Measurements from ENCODE around the gene SETD1A.

SETD1A gene

GRCh38 chr16:30957456-30958174, at the start of gene SETD1A:
Gene SETD1A, plus strand, starts transcription at chr16:30957754. Its CDS starts 978 bp downstream, at chr16:30958732.
- peak; percentile 92 for DNase-seq

GRCh38 chr16:30910427-30911029, 47.0 kb upstream of the SETD1A start:
- no peak for DNase-seq

DNA sequence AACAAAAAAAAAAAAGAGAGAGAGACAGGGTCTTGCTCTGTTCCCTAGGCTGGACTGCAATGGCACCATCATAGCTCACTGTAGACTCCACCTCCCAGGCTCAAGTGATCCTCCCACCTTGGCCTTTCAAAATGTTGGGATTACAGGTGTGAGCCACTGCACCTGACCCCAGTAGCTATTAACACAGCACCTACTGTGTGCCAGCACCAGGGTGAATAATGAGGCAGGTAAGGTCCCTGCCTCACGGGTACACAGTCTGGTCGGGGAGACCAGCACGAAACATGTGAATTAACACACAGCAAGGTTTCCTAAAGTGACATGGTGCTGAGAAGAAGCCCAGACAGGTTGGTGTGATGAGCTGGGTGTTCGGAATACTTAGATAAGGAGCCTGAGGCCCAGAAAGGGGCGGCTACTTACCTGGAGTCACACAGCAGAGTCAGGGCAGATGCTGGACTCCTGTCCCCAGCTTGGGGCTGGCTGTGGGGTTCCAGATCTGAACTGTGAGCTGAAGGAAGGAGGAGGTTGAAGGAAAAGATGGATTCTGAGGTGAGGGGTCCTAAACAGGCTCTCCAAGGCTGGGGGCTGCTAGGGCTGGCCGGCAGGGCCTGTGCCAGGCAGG, 44.7 kb upstream of the SETD1A start:
- no peak for DNase-seq

DNA sequence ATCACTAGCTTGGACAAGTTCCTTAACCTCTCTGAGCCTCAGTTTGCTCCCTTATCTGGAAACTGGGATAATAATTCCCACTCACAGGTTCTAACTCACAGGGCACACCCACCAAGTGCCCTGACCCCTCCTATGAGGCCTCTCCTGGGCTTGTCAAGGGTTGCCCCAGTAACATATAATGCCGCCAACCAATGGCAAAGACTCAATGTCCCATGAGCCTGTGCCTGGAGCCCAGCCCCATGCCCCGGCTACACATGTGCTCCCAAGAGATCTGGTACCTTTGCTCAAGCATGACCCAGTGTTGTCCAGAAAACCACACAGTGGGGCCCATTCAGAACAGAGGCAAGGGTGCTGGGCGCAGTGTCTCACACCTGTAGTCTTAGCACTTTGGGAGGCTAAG, 42.7 kb upstream of the SETD1A start:
- no peak for DNase-seq

GRCh38 chr16:30918614-30919013, 38.9 kb upstream of the SETD1A start:
- DNase-seq, result no peak

DNA sequence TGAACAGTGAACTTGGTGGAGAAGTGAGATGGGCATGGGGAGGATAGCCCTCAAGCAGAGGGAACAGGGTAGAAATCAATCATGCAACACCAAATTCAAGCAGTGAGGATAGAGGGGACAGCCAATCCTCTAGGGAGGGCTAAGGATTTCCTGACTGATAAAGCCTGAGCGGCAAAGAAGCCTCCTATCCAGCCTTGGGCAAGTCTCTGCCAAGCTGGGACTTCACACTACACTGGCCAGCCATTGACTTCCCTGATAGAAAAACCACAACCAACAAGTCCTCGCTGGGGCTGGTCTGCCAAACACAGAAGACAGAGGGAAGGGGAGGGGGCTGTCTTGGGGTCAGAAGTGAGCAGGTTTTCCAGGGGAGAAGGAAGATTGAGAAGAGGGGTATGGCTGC, 36.7 kb upstream of the SETD1A start:
- no peak for DNase-seq

DNA sequence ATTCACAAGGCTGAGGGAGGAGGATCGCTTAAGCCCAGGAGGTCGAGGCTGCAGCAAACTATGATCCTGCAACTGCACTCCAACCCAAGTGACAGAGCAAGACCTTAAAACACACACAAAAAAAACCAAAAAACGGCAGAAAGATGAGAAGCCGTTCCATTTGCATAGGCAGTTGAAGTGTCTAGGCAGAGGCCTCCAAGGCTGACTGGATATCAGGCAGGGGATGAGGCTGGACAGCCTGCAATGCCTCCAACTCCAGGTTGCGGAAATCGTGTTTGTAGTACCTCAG, 36.2 kb upstream of the SETD1A start:
- DNase-seq, result no peak

DNA sequence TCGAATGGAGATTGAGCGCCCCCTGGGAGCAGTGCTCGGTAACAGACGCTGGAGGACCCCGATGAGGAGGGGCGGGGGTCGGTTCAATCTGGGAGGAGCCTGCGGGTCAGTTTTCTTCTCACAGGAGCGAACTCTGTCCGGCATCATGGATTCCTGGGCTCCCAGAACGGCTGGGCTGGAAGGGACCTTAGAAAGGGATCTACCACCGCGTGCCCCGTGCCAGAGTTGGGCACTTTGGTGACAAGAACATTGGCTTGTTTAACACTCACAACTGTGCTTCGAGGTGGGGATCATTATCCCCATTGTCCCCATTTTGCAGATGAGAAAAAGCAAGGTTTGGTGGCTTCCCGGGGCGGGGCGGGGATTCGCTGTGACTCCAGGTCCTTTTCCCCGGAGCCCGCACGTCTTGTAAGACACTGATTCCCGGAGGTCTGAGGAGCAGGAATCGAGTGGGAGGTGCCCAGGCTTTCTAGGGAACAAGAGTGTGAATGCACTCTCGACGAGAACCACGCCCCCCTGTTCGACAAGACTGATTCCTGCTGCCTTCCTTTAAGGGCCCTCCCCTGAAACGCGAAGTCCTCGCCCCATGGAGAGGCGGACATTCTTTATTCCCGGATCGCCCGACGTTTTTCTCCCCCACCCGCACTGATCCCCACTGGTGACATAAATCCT, 35.7 kb upstream of the SETD1A start:
- DNase-seq, result peak; percentile 92

GRCh38 chr16:30922420-30922959, 35.1 kb upstream of the SETD1A start:
- peak; percentile 100 for DNase-seq

GRCh38 chr16:30922960-30923535, 34.5 kb upstream of the SETD1A start:
- peak; percentile 100 for DNase-seq

DNA sequence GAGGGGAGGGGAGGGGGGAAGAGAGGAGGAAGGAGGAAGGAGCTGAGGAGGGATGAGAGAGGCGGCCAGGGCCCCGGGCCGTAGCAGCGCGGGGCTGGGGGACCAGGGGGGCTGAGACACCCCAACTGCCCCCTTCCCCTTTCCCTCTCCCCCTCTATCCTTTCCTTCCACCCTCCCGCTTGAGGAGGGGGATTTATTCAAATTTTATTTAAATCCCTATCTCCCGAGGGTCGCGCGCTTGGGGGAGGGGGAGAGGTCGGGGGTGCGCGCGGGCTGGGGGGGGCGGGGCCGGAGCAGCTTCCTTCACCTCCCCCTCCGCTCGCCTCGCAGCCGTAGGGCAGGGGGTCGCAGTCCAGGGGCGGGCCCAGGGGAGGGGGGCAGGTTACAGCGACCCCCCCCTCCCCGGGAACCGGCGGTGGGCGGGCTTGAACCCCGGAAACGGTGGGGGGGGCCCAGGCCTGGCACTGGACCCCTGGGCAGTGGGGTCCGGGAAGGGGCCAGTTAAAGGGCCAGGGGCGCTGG, 33.9 kb upstream of the SETD1A start, which contains the start of gene FBXL19:
TSS of gene FBXL19 (plus strand) at position 19 of the 522 bp plus-strand sequence. CDS start 2,183 bp downstream, outside the sequence.
- DNase-seq, result no peak

DNA sequence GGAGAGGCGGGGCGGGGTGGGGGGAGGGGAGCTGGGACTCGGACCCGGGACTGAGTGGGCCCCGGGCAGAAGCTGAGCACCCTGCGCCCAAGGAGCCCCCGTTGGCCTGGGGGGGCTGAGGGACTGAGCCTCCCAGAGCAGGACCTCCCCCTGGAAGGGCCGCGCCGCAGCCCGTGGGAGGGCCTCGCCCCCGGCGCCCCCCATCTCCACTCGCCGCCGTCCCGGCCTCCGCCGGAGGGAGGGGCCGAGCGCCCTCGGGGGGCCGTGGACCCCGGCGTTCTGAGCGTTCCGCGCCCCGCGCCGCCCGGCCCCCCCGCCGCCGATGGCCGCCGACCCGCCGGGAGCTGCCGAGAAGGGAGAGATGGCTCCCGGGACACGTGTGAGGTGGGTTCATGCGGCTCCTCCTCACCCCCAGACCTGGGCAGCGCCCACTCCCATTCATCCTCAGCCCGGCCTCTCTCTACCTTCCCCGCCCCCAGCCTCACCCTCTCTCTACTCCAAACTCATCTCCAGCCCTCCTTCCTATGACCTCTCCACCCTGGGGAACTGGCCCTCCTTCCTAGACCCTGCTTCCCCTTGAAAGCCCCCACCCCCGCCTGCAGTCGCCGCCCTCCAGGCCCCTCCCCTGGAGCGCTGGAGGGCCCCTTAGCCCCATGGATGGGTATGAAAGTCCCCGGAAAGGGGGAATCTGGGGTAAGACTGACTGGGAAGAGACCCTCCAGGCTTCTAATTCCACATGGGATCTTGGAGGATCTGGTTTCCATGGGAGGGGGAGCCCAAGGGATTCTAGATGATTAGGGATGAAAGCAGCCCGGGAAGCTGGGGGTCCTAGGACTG, 33.3 kb upstream of the SETD1A start:
- no peak for DNase-seq

- DNase-seq, result no peak
These were observed 32.5 kb upstream of the SETD1A start for GRCh38 chr16:30924913-30925631.

DNA sequence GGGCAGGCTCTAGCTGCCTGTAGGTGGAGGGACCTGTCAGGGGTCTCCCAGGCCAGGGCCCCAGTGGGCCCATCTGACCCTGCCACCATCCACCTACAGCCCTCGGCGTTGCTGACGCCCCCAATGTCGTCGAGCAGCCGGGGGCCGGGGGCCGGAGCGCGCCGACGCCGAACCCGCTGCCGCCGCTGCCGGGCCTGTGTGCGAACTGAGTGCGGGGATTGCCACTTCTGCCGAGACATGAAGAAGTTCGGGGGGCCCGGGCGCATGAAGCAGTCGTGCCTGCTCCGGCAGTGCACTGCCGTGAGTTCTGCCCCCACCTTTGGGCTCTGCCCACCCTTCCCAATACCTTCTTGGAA, 31.9 kb upstream of the SETD1A start:
- DNase-seq, result no peak

- DNase-seq, result no peak
These were observed 31.4 kb upstream of the SETD1A start for GRCh38 chr16:30925995-30926811.

DNA sequence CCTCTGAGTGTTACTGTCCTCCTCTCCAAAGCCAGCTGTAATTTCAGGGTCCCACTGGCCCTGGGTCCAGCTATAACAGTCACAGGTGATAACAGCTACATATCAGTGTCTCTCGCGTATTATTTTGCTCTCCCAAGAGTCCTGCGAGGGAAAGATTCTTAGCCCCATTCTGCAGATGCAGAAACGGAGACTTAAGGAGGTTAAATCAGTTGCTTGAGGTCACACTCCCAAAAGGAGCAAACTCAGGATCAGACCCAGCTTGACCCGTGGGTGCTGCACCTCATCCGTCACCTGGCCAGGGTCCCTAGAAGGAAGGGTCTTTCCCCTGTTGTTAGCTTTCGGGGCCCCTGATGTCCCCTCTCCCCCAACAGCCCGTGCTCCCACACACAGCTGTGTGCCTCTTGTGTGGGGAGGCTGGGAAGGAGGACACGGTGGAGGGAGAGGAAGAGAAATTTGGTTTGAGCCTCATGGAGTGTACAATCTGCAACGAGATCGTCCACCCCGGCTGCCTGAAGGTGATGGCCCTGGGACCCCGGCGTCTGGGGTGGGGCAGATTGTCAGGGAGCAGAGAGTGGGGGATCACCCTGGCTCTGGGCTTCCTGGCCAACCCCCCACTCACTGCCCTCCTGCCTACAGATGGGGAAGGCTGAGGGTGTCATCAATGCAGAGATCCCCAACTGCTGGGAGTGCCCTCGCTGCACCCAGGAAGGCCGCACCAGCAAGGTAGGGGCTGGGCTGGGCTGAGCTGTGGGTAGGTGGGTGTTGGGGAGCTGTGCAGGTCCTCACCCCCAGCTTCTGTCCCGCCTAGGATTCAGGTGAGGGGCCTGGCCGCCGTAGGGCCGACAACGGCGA, 30.4 kb upstream of the SETD1A start:
- DNase-seq, result no peak

DNA sequence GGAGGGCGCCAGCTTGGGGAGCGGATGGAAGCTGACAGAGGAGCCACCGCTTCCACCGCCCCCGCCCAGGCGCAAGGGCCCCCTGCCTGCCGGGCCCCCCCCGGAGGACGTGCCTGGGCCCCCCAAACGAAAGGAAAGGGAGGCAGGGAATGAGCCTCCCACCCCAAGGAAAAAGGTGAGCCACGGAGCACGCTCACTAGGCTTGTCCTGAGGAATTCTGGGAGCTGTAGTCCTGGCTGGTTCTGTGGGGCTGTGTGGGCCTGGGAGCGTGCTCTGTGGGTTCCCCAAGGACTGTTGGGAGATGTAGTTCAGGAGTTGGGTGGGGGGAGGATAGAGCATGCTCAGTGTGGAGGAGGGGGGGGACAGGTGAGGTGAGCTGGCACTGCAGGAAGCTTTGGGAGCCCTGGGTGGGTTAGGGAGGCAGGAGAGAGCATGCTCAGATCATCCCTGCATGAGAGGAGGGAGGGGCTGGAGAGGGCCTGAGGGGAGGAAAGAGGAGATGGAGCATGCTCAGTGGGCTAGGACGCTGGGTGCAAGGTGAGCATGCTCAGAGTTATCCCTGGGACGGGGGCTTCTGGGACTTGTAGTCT, 29.7 kb upstream of the SETD1A start:
- DNase-seq, result peak; percentile 93

DNA sequence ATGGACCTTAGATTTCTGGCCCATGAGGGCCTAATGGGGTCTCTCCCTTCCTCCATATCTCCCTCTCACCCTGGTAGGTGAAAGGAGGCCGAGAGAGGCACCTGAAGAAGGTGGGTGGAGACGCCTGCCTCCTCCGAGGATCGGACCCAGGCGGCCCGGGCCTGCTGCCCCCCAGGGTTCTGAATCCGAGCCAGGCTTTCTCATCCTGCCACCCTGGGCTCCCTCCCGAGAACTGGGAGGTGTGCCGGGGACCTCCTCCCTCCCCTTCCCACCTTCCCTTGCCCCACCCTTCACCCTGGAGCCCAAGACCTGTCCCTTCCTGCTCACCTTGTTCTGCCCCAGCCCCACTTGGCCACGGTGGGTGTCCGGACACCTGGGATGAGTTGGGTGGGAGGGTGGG, 29.2 kb upstream of the SETD1A start:
- no peak for DNase-seq

GRCh38 chr16:30929167-30929566, 28.4 kb upstream of the SETD1A start:
- DNase-seq, result no peak

Measured in NCI-H2171 treated with DMSO at 0.1 percent for 48 hours (cell line).